AG09309 (cell line): ENCODE measurements around the gene EXOC1.

Experiments used
- DNase-seq: peaks from one replicate; pipeline ENCODE4 v3.0.0-alpha.2; 2010; ENCODE audit warnings: low read depth
- H3K4me3 ChIP-seq: 2 replicates; pipeline ENCODE4 v1.5.1; 2011; ENCODE audit warnings: mild to moderate bottlenecking, low read depth, low read length, moderate library complexity; ENCODE audit not compliant: control insufficient read depth
- TF ChIP-seq, protein P1 (sequence below): IDR thresholded peaks from 2 replicates; pipeline ENCODE4 v1.5.1; 2011; ENCODE audit warnings: mild to moderate bottlenecking, low read depth, low read length, inconsistent platforms; ENCODE audit not compliant: insufficient read depth, control insufficient read depth; ENCODE audit errors: missing control alignments

Gene EXOC1

DNA sequence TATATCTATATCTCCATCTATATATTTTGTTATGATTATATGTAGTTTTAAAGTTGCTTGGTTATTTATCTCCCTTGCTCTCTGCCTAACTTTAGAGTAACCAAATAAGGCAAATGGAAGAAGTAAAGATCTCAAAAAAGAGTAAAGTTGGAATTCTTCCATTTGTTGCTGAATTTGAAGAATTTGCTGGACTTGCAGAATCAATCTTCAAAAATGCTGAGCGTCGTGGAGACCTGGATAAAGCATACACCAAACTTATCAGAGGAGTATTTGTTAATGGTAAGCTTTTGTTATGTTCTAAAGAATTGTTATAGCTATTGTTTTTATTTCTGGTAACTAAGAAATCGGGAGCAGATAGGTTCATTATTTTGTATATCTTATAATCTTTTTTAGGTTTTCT, 43.2 kb downstream of the EXOC1 start:
- TF ChIP-seq, protein P1, sequence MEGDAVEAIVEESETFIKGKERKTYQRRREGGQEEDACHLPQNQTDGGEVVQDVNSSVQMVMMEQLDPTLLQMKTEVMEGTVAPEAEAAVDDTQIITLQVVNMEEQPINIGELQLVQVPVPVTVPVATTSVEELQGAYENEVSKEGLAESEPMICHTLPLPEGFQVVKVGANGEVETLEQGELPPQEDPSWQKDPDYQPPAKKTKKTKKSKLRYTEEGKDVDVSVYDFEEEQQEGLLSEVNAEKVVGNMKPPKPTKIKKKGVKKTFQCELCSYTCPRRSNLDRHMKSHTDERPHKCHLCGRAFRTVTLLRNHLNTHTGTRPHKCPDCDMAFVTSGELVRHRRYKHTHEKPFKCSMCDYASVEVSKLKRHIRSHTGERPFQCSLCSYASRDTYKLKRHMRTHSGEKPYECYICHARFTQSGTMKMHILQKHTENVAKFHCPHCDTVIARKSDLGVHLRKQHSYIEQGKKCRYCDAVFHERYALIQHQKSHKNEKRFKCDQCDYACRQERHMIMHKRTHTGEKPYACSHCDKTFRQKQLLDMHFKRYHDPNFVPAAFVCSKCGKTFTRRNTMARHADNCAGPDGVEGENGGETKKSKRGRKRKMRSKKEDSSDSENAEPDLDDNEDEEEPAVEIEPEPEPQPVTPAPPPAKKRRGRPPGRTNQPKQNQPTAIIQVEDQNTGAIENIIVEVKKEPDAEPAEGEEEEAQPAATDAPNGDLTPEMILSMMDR = no peak
- H3K4me3 ChIP-seq = no peak overlapping the region
- no peak for DNase-seq

DNA sequence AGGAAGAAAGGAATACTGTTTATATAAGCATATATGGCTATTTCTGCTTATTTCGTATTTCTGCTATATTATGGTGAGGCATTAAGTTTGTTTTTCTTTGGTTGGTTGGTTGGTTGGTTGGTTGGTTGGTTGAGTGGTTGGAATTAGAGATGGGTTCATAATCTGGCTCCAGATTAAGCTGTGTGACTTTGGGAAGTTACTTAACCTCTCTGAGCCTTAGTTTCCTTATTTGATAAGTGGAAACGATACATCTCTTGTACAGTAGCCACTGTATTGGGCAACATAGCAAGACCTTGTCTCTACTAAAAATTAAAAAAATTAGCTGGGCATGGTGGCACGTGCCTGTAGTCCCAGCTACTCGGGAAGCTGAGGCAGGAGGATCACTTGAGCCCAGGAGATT, 49.2 kb downstream of the EXOC1 start:
- TF ChIP-seq, protein P1 = no peak
- DNase-seq = no peak
- H3K4me3 ChIP-seq = no peak overlapping the region

DNA sequence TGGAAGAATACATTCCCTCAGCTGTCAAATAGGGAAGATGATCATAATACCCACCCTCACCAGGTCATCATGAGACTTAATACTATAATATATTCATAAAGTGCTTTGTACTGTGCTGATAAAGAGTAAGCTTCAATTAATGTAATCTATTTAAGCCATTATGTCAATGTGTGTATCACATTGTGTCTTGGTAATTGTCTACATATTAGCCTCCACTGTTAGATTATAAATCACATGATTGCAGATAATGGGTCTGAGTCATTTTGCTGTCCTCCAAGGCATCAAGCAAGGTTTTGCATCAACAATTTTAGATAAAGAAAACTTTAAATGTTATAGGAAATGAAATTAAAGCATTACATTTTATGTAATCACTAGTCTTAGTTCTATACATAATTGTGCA, 50.1 kb downstream of the EXOC1 start:
- TF ChIP-seq, protein P1 = no peak
- no peak for DNase-seq

DNA sequence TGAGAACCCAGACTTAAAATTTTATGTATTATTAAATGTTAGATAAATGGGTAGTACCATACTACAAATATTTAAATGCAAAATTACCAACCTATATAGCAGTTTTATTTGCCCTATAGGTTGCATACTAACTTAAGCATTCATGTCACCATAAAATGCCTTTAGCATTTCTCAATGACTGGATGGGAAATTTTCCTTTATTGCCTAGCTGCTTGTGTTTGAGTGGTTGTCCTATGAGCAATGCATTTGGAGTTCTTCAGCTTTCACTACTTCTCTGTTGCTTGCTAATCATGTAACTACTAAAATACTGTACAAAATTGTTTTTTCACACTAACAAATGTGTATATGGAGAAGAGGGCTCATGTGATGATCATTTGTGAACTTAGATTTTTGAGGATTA, 51.1 kb downstream of the EXOC1 start:
- DNase-seq = no peak
- TF ChIP-seq, protein P1 = no peak
- no peak overlapping the region for H3K4me3 ChIP-seq

More for the DNA sequence above, 50.1 kb downstream of the EXOC1 start:
- no peak overlapping the region for H3K4me3 ChIP-seq

DNA sequence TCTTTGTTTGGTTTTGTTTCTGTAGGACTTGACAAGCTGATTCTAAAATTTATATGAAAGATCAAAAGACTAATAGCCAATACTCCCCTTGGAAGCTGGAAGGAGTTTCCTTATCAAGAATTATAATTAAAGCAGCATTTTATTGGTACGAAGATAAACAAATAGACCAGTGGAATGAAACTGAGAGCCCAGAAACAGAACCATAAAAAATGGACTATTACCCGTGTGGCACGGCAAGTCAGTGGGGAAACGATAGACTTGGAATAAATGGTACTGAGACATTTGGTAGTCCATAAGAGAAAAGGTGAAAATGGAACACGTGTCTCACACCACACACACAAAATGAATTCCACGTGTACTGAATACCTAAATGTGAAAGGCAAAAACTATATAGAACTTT, 52.9 kb downstream of the EXOC1 start:
- H3K4me3 ChIP-seq = no peak overlapping the region
- DNase-seq = no peak
- TF ChIP-seq, protein P1 = no peak

DNA sequence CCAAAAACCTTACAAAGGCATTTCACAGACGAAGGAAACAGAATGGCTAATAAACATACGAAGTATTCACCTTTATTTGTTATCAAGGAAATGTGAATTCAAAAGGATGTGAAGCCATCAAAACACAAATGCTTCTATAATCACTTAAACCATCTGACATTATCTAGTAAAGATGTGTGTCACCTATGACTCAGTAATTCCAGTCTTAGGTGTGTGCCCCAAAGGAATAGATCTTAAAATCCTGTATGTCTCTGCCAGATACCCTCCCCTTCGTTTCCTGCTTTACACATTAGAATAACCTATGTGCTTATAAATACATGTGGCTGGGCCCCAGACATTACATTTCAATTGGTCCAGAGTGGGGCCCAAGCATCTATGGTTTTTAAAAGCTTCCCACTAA, 53.5 kb downstream of the EXOC1 start:
- no peak for DNase-seq
- H3K4me3 ChIP-seq = no peak overlapping the region
- TF ChIP-seq, protein P1 = no peak

DNA sequence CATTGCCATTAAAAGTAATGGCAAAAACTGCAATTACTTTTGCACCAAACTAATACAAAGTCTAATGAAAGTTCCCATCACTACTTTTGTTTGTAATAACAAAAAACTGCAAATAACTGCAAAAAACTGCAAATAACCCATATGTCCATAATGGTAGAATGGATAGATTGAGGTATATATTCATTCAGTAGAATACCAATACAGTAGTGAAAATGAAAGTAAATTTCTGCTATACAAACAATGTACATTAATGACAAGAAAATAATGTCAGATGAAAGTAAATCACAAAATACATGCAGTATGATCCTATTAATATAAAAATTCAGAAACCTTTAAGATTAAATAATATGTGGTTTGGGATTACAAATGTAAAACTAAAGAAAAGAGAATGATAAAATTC, 54.0 kb downstream of the EXOC1 start:
- no peak overlapping the region for H3K4me3 ChIP-seq
- TF ChIP-seq, protein P1 = no peak
- DNase-seq = no peak
